Stimulated activated CD8-positive, alpha-beta memory T cell treated with anti-CD3 and anti-CD28 coated beads, Interleukin-12 subunit alpha, Interleukin-12 subunit beta, amount 100 ng/mL, for 24 hours (primary cell): ENCODE data around the gene P3H3.

Source experiments
- DNase-seq: peaks from one replicate; pipeline ENCODE4 v3.0.0-alpha.2; 2020; ENCODE audit errors: extremely low read depth

P3H3 gene

GRCh38 chr12:6807170-6807569, 21.0 kb upstream of the P3H3 start:
- DNase-seq: no peak

GRCh38 chr12:6809056-6809455, 19.2 kb upstream of the P3H3 start:
- no peak for DNase-seq

GRCh38 chr12:6810758-6811157, 17.4 kb upstream of the P3H3 start:
- DNase-seq: no peak

GRCh38 chr12:6813363-6813762, 14.8 kb upstream of the P3H3 start:
- no peak for DNase-seq

GRCh38 chr12:6816598-6816997, 11.6 kb upstream of the P3H3 start:
- DNase-seq: no peak

GRCh38 chr12:6817098-6817497, 11.1 kb upstream of the P3H3 start:
- DNase-seq: no peak

GRCh38 chr12:6817662-6818157, 10.5 kb upstream of the P3H3 start:
- DNase-seq: no peak

GRCh38 chr12:6818222-6818621, 10.0 kb upstream of the P3H3 start:
- no peak for DNase-seq

GRCh38 chr12:6818645-6819044, 9.6 kb upstream of the P3H3 start:
- DNase-seq: no peak

GRCh38 chr12:6819106-6820030, 8.8 kb upstream of the P3H3 start:
- DNase-seq: no peak

- DNase-seq: no peak
Observed at GRCh38 chr12:6820166-6820565, 8.0 kb upstream of the P3H3 start.

- no peak for DNase-seq
Observed at GRCh38 chr12:6821591-6822425, 6.4 kb upstream of the P3H3 start, which contains the start of gene GPR162. GPR162 (plus strand) TSS chr12:6821821; CDS start chr12:6823899, 2,078 bp downstream.

- no peak for DNase-seq
Observed at GRCh38 chr12:6822426-6823135, 5.6 kb upstream of the P3H3 start.

GRCh38 chr12:6823182-6824084, 4.8 kb upstream of the P3H3 start:
- no peak for DNase-seq

- no peak for DNase-seq
Observed at GRCh38 chr12:6824085-6824775, 4.0 kb upstream of the P3H3 start.

GRCh38 chr12:6824901-6825381, 3.3 kb upstream of the P3H3 start:
- DNase-seq: no peak

- DNase-seq: peak; percentile 40
Observed at GRCh38 chr12:6825398-6826124, 2.6 kb upstream of the P3H3 start.

GRCh38 chr12:6826125-6826733, 2.0 kb upstream of the P3H3 start:
- DNase-seq: no peak
